ENCODE results near the gene PSMD2.
"Not testable (repeated sequence)": the region's sequence is repeated elsewhere in the genome, so short reads cannot be mapped to it uniquely, and the experiment has no call there.

Gene PSMD2

DNA sequence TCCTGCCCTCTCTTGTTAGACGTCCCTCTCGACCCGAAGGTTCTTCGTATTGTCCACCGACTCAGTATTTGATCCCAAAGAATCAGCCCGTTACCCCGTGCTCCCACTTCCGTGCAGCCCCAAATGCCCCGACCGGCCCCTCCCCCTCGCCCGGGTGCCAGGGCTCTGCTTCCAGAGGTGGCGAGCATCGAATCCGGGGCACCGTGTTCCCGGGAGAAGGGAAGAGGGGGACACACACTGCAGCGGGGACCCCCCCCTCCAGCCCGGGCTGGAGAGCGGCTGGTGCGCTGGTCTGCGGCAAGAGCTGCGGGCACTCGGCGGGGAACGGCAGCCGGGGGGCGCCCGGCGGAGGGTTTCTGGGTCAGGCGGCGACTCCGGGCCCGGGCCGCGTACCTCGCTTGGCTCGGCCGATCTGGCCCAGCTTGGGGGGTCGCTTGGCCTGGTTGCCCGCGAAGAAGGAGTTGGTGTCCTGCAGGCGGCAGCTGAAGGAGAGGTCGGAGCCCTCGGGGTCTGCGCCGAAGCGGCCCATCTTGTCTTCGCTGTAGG is 38.2 kb upstream of the PSMD2 start:
- Histone ChIP-seq H3K9me3 (ENCODE audit: control insufficient read depth, low read length) (no peaks in the 10 kb centered on the region), H3K4me2 (ENCODE audit: low read length) (peak overlapping the region; percentile 56), H3K27me3 (ENCODE audit: control insufficient read depth, insufficient read depth, low read length) (peaks cover 5% of the 10 kb centered on the region), H3K36me3 (ENCODE audit: control insufficient read depth, insufficient read depth, low read length) (no peaks in the 10 kb centered on the region), H3K4me1 (peaks cover 9% of the 10 kb centered on the region), H3K27ac (peak overlapping the region; percentile 51), H3K9ac (peak overlapping the region; percentile 19), H3K79me2 (no peaks in the 10 kb centered on the region), H3K4me3 (ENCODE audit: low read depth, low read length) (no peak overlapping the region), H2AFZ (peak overlapping the region; percentile 93)
- TF ChIP-seq, protein P1, sequence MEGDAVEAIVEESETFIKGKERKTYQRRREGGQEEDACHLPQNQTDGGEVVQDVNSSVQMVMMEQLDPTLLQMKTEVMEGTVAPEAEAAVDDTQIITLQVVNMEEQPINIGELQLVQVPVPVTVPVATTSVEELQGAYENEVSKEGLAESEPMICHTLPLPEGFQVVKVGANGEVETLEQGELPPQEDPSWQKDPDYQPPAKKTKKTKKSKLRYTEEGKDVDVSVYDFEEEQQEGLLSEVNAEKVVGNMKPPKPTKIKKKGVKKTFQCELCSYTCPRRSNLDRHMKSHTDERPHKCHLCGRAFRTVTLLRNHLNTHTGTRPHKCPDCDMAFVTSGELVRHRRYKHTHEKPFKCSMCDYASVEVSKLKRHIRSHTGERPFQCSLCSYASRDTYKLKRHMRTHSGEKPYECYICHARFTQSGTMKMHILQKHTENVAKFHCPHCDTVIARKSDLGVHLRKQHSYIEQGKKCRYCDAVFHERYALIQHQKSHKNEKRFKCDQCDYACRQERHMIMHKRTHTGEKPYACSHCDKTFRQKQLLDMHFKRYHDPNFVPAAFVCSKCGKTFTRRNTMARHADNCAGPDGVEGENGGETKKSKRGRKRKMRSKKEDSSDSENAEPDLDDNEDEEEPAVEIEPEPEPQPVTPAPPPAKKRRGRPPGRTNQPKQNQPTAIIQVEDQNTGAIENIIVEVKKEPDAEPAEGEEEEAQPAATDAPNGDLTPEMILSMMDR (IDR thresholded peaks at IDR 0.05) = peak; percentile 12

DNA sequence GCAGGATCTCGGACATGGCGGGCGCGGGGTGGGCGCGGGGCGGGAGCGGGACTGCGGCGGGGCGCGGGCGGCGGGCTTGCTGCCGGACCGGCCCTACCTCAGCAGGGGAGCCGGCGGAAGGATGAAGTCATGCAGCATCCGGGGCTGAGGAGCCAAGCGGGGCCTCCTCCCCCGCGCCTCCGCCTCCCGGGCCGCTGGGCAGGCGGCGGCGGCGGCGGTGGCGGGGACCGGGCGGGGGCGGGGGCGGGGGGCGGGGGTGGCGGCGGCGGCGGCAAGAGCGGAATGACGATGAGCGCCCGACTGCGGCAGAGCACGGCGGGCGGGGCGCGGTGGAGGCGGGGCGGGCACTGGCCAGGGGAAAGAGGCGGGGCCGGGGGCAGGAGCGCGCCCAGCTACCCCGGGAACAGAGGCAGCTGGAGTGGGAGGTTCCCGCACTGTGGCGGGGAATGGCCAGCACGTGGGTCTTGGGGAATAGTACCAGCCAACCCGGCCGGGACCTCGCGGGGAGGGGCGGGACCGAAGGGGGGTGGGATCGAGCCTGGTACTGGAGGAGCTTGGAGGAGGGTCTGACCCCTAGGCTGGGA is 37.7 kb upstream of the PSMD2 start, which contains the start of gene CAMK2N2:
Gene CAMK2N2, minus strand, starts transcription at position 284 of the 584 bp plus-strand sequence. Its CDS starts 268 bp downstream, at position 16.
- Histone ChIP-seq H3K27me3 (ENCODE audit: control insufficient read depth, insufficient read depth, low read length) (peaks cover 5% of the 10 kb centered on the region), H3K4me2 (ENCODE audit: low read length) (peak within 1 kb of the TSS; percentile 56), H3K27ac (peak within 1 kb of the TSS; percentile 51), H3K9ac (peak within 1 kb of the TSS; percentile 19), H2AFZ (peak within 1 kb of the TSS; percentile 93), H3K36me3 (ENCODE audit: control insufficient read depth, insufficient read depth, low read length) (no peaks in the 10 kb centered on the region), H3K4me3 (ENCODE audit: low read depth, low read length) (peak within 1 kb of the TSS; percentile 27), H3K79me2 (no peaks in the 10 kb centered on the region), H3K9me3 (ENCODE audit: control insufficient read depth, low read length) (no peaks in the 10 kb centered on the region), H3K4me1 (peaks cover 9% of the 10 kb centered on the region)
- TF ChIP-seq, protein P1 (IDR thresholded peaks at IDR 0.05) = no peak

DNA sequence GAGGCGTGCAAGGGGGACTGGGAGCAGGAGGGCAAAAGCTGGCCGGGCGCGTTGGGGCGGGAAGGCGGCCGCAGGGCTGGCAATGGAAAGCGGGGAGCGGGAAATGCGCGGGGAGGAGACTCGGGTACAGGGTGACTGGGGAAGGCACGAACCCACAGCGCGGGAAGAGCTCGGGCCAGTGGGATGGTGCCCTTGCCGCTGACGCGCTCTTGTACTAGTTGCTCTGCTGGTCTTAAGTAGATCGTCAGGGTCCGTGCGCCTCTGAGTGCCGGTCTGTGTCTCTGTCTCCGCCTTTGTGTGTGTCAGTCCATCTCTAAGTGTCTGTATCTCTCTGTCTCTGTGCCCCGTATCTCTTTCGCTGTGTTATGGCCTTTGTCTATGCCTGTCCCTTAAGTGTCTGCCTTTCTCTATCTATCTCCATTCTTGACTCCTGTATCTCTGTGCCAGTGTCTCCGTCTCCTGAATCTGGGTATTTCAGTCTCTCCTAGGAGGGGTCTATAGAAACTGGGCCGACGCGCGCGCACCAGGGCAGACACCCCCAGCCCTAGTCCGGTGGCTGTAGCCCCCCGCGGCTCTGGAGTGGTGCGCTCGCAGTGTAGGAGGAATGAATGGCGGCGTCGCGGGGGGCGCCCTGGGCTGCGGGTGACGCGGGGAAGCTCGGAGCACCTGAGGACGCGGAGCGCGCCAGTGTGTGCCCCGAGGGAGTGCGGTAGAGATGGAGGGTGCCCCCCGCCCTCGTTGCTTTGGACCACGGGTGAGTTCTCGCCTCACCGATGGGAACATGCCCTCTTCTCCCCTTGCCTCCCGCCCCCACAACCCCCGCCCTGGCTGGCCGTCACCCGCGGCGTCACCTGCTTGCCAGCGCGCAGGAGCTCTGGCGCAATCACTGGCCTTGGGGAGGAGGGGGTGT is 36.9 kb upstream of the PSMD2 start:
- TF ChIP-seq, protein P1 (IDR thresholded peaks at IDR 0.05) = no peak
- peak overlapping the region; percentile 53 for H3K4me2 ChIP-seq (ENCODE audit: low read length)
- H3K9me3 ChIP-seq (ENCODE audit: control insufficient read depth, low read length) = no peaks in the 10 kb centered on the region
- H3K27me3 ChIP-seq (ENCODE audit: control insufficient read depth, insufficient read depth, low read length) = peaks cover 5% of the 10 kb centered on the region
- no peak overlapping the region for H3K9ac ChIP-seq
- peak overlapping the region; percentile 90 for H2AFZ ChIP-seq
- peak overlapping the region; percentile 27 for H3K4me3 ChIP-seq (ENCODE audit: low read depth, low read length)
- peak overlapping the region; percentile 51 for H3K27ac ChIP-seq
- no peaks in the 10 kb centered on the region for H3K36me3 ChIP-seq (ENCODE audit: control insufficient read depth, insufficient read depth, low read length)
- H3K79me2 ChIP-seq = no peaks in the 10 kb centered on the region
- H3K4me1 ChIP-seq = peaks cover 9% of the 10 kb centered on the region

DNA sequence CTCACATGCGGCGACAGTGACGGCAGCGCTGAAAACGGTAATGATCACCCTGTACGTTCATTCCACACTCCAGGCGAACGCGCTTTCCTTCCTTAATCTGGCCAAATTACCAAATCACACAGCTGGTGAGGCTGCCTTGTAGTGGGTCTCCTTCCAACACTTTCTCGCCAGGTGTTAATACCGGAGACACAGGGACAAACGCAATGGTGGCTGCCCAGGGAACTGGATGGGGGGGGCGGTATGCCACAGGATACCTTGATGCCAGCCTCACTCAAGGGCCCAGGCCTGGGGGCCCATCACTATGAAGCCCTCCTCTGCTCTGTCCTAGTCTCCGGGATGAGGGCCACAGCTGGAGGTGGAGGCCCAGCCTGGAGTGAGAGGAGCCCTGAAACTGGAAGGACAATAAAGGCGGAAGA is 36.3 kb upstream of the PSMD2 start:
- Histone ChIP-seq H3K9me3 (ENCODE audit: control insufficient read depth, low read length) (no peaks in the 10 kb centered on the region), H3K27me3 (ENCODE audit: control insufficient read depth, insufficient read depth, low read length) (peaks cover 5% of the 10 kb centered on the region), H2AFZ (peak overlapping the region; percentile 90), H3K4me3 (ENCODE audit: low read depth, low read length) (no peak overlapping the region), H3K79me2 (no peaks in the 10 kb centered on the region), H3K4me1 (peaks cover 9% of the 10 kb centered on the region), H3K36me3 (ENCODE audit: control insufficient read depth, insufficient read depth, low read length) (no peaks in the 10 kb centered on the region), H3K27ac (peak overlapping the region; percentile 15), H3K4me2 (ENCODE audit: low read length) (no peak overlapping the region), H3K9ac (no peak overlapping the region)
- TF ChIP-seq, protein P1 (IDR thresholded peaks at IDR 0.05) = no peak

DNA sequence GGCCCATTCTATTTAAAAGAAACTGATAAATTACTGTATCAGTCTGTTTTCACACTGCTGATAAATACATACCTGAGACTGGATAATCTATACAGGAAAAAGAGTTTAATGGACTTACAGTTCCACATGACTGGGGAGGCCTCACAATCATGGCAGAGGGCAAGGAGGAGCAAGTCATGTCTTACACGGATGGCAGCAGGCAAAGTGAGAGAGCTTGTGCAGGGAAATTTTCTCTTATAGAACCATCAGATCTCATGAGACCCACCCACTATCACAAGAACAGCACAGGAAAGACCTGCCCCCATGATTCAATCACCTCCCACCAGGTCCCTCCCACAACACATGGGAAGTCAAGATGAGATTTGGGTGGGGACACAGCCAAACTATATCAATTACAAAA is 31.8 kb upstream of the PSMD2 start:
- H3K79me2 ChIP-seq; H3K9me3 ChIP-seq (ENCODE audit: control insufficient read depth, low read length); H2AFZ ChIP-seq; H3K4me1 ChIP-seq; H3K9ac ChIP-seq; H3K27ac ChIP-seq; H3K27me3 ChIP-seq (ENCODE audit: control insufficient read depth, insufficient read depth, low read length); H3K4me3 ChIP-seq (ENCODE audit: low read depth, low read length); H3K36me3 ChIP-seq (ENCODE audit: control insufficient read depth, insufficient read depth, low read length); H3K4me2 ChIP-seq (ENCODE audit: low read length): not testable (repeated sequence)

Data from parathyroid adenoma (tissue), 2 donors.